Measurements from ENCODE around the gene SULT1B1.
"Not testable (repeated sequence)": the region's sequence is repeated elsewhere in the genome, so short reads cannot be mapped to it uniquely, and the experiment has no call there.

Gene SULT1B1

GRCh38 chr4:69760455-69760854, at the start of gene SULT1B1:
Gene SULT1B1 (minus strand): TSS chr4:69760620. CDS start chr4:69755217, 5,403 bp downstream.
- DNase-seq, result peak; percentile 33 to 46

GRCh38 chr4:69800599-69800998, 40.2 kb upstream of the SULT1B1 start:
- no peak for DNase-seq

GRCh38 chr4:69799337-69799736, 38.9 kb upstream of the SULT1B1 start:
- no peak for DNase-seq

DNA sequence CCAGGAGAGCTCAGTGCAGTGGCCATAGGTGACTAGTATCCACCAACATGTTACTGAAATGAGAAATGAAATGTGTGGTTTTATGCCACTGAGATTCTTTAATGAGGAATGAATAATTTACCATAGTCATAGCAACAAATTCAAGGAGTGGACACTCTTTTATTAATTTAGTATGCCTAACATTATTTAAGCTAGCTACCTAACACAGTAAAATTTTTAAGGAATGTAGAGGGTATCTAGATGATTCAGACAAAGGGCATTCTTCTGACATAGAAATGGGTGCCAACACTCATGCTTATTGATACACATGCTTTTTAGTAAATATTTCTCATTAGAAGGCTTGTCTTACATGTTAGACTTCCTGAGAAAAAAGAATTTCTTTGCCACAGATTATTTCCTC, 33.3 kb upstream of the SULT1B1 start:
- DNase-seq, result no peak

GRCh38 chr4:69787879-69788278, 27.5 kb upstream of the SULT1B1 start:
- no peak for DNase-seq

DNA sequence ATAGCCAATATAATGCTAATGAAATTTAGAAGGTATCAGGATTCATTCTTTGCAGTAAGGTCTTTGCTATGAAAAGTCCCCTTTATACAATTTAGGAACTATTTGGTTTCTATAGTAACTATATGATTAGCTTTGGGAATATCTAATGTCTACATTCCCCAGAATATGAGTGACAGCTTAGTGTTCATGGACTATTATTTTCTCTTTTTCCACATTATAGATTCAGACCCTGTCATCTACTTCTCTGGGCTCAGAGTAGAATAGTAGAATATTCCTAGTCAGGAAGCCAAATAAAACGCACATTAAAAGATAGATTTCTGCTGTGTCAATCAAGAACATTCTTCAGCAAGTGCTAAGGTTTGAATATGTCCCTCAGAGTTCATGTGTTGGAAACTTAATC, 26.1 kb upstream of the SULT1B1 start:
- no peak for DNase-seq

DNA sequence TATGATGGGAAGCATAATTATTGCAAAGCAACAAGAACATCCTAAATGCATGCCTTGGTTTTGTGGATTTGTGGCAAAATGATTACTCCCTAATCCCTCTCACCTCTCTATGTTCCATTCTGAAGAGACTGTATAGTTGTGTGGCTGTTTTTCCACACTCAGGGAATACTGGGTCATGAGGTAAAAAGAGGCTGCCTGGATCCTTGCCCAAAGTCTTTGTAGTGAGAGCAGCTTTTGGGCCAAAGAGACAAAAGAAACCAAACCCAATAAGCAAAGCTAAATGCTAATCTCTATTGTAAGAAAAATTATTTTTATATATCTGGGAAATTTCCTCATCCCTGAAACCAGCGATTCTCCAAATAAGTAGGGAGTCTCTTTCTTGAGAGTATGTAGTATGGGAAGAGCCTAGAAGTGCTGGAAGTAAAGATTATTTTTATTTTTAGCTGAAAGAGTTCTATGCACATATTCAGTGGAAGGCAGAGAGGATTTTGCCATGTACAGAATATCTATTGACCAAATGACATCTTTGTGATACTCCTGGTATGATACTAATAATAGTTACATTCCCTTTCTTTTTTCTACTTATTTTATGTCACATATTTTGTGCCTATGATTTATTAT, 24.9 kb upstream of the SULT1B1 start:
- DNase-seq, result no peak

DNA sequence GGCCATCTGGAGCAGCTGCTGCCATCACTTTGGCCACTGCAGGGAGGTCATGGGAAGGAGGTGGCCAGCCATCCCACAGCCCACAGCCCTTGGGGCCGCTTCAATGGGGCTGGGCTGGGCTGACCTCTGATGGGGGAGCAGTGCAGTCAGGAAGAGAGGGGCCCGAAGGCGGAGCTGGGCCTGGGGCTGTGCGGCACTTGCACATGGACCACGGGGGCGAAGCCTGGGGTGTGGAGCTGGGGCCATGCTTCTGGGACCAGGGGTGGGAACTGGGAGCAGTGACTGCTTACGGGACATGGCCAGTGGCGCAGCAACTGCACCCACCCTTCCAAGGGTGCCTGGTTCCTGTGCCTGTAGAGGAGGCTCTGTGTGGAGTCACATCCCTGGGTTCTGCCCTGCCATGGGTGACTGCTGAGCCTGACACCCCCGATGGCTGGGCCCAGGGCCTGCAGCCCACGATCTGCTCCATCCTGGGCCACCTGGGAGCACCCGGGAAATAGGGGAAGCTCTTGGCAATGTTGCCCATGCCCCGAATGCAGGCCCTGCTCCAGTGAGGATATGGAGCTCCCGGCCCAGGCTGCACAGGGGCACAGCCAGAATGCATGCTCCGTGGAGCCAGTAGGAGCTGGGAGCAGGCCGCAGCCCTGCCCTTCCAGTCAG, 22.4 kb upstream of the SULT1B1 start:
- DNase-seq, result no peak

DNA sequence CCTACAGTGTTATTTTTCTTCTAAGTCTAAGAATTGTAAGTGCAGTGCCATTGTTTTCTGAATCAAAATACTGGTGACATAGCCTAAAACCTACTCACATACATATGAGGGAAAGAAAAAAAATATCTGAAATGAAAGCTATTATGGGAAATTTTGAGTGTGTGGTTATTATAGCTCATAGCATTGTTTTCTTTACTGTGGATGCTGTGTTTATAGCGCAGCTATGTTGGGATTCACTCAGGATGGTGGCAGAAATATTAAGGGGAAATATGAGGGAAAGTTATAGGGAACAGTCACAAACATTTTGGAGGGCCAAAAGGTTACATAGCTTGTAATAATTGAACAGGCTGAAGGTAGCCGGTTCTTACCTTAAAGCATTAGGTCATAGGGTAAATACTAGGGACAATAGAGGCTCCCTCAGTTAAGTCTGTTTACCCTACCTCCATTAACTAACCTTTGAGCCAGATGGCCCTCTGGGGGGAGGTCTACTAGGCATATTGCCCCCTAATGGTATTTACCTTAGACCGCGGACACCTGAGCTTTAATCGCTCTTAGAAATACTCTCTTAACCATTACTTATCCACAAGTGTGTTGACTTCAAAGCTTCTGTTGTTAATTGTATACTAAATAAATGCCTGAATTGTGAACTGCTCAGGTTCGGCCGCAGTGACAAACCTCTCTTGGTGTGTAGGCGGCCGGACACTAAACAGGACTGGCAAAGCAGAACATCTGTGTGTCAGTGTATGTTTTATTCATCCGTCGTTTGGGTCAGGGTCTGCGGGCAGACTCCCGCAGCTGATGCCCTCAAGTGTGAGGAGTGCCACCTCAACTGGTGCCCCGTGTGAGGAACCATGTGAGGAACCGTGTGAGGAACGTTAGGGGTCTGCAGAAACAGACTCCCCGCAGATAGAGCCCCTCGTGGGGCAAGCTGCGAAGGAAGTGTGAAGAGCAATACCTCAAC, 21.3 kb upstream of the SULT1B1 start:
- no peak for DNase-seq

- DNase-seq, result no peak
Measured at GRCh38 chr4:69780141-69780540, 19.7 kb upstream of the SULT1B1 start.

- no peak for DNase-seq
Measured at GRCh38 chr4:69776696-69777095, 16.3 kb upstream of the SULT1B1 start.

DNA sequence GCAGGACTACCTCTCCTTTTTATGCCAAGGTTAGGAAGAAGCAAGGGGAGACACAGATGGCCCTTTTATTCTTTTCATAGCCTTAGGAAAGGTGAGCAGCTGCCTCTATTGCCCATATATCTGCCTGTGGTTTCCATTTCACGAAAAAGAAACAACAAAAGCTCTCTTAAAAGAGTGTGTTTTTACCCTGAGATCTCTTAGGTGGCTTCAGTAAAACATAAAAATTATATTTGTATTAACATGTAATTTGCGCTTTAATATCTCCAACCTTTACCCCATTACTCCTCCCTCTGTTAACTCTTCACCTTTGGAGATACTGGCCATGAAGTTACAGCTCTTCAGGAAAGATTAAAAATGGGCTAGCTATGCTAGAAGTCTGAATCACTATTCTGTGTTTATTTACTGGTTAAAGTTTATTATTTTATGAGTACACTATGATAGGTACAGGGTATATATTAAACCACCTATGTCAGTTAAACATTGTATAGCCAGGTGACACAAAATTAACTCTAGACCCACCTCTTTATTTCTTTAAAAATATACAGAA, 15.0 kb upstream of the SULT1B1 start:
- no peak for DNase-seq

GRCh38 chr4:69773484-69773883, 13.1 kb upstream of the SULT1B1 start:
- DNase-seq, result no peak

DNA sequence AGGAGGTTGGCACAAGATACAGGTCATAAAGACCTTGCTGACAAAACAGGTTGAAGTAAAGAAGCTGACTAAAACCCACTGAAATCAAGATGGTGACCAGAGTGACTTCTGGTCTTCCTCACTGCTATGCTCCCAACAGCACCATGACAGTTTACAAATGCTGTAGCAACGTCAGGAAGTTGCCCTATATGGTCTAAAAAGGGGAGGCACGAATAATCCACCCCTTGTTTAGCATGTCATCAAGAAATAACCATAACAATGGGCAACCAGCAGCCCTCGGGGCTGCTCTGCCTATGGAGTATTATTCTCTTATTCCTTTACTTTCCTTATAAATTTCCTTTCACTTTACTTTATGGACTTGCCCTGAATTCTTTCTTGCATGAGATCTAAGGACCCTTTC, 8.1 kb upstream of the SULT1B1 start:
- DNase-seq, result not testable (repeated sequence)

- DNase-seq, result no peak
Measured at GRCh38 chr4:69765751-69766150, 5.3 kb upstream of the SULT1B1 start.

- no peak for DNase-seq
Measured at GRCh38 chr4:69764311-69764710, 3.9 kb upstream of the SULT1B1 start.

GRCh38 chr4:69763233-69763632, 2.8 kb upstream of the SULT1B1 start:
- no peak for DNase-seq

DNA sequence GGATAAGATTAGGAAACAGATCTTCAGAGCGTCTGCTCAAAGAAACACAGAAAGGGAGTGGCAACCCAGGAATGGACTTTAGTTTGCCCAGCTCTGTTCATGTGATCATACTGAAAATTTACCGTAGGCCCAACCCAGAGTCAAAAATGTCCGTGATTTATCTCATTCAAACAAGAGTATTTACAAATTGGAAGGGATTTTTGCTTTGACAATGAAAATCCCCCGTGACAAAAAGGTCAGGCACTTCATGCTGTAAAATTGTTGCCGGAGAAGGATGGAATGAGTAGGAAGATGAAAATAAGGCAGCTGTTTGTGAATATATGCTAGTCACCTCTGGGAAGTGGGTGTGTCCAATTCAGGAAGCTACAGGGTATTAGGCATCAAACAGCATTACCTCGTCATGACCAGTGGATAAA, 1.2 kb downstream of the SULT1B1 start:
- no peak for DNase-seq

DNA sequence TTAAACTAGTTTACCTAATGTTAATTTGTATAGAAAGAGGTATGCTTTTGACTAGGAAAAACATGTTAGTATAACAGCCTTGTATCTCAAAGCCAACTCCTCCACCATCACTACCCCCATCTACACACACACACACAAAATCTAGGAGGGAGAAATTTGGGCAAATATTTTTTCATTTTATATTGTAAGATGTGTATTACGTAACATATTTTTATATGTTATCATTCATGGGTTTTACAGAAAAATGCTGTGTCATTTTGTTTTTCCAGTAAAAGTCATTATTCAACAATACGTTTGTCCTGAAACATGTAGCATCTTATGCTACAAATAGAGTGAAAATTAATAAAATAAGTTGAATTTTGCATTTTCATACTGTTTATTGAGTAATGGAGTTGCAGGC, 3.0 kb downstream of the SULT1B1 start:
- no peak for DNase-seq

DNA sequence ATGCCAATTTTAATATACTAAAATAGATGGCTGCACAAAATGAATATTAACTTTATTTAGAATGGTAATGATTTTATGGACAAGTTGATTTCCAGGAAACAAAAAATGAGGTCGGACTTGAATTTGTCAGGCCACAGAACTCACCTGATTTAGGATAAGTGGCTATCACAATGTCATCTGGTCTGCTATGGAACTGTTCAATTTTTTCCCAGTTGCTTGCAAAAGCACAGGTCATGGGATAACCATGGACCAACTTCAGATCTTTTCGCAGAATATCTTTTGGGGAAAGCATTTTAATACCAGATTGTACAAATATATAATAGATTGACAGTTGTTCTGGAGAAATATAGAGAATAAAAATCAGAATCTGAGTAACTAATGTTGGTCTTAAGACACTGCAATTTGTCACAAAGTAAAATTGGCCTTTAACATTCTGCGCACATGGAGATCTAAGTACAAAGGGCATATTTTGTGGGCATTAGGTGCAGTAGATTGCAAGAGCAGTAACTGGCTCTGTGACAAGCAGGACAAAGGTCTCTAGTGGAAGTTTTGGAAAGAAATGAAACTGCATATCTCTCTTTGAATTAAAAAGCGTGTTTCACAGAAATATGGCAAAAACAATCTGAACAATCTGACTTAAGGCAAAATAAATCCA, 5.4 kb downstream of the SULT1B1 start:
- no peak for DNase-seq

GRCh38 chr4:69753686-69754085, 6.7 kb downstream of the SULT1B1 start:
- no peak for DNase-seq

DNA sequence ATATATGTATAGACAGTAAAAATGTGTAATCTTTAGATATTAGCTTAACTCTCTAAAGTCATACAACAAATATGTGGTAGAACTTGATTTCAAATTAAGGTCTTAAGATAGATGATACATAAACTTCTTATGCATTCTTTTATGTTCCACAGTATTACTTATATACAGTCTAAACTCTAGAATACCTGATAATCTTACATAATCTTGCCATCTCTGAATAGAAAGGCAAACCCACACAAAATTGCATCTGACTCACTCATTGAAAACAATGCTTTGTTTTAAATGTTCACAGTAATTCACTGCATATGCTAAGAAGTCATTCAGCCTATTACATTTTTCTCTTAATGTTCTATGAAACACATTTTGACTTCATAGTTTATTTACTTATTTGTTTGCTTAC, 10.1 kb downstream of the SULT1B1 start:
- no peak for DNase-seq

DNA sequence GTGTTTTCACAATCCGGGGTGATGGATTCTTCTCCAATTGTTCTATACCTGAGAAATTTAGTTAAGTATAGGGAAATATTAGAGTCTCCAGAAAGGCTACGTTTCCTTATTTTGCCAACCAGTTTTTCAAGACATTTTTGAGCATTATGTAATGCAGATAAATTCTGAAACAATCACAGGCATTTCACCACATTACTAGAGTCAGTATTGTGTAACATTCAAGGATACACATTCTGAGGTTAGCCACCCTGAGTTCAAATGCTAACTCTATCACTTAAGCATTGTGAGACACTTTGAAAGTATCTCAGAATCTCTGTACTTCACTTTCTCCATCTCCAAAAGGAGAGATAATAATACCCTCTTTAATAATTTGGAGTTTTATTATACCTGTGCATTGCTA, 10.6 kb downstream of the SULT1B1 start:
- no peak for DNase-seq

All from activated T-cell treated with anti-CD3 and anti-CD28 coated beads, Interleukin-2, amount 50 U/mL, for 48 hours (primary cell).